Midbrain (tissue), 1 donor: ENCODE results near the gene PIEZO1.

Source experiments
- DNase-seq: peaks from one replicate; lab custom pipeline; 2025; lab: John Stamatoyannopoulos, UW

PIEZO1 gene

DNA sequence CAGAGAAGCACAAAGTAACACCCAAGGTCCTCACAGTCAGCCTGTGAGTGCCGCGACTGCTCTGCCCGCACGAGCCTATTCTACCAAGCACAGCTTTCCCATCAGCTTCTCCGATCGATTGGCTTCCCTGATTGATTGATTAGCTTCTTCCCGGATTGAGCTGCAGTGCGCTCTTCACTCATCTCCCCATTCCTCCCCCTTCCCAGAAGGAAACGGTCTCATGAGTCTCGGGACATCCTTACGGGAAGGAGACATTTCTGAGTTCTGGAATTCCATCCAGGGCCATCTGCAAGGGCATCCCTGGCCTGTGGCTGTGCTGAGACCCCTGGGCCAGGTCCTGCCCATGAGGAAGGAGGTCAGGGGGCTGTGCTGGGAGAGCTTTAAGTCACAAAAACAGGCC lies 18.0 kb downstream of the PIEZO1 start:
- DNase-seq: no peak

DNA sequence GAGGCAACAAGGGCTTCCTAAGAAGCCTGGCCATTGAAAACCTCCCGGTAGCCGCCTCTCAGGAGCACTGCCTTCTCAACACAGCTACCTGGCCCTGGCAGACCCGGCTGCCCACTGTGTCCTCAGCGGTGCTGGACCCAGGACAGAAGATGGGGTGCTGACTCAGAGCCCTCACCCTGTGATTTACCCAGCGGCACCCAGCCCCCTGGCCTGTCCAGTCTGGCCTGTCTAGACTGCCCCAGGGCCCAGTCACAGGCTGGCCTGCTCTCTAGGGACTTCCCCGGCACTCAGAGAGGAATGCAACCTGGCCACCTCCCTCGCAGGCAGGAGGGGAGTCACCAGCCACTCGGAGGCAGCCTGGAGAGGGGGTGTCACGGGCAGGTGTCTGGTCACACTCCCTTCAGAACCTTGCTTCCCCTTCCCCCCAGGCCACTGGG lies 20.1 kb downstream of the PIEZO1 start:
- DNase-seq: no peak

DNA sequence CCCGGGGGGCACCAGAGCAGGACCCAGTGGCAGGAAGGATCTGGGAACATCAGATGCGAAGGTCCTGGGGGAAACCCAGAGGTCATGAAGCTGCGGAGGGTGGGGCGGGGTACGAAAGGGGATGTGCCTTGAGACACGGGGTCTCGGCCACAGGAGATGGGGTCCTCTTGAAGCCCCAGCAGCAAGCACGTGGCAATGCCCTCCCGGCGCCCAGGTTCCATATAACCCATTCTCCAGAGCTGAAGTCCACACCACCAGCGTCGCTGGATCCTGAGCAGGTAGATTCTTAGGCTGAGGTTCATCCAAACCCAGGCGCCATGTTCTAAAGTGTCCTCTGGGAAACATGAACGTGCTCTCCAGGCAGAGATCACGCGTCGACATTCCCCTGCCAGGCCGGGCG lies 20.9 kb downstream of the PIEZO1 start:
- no peak for DNase-seq

DNA sequence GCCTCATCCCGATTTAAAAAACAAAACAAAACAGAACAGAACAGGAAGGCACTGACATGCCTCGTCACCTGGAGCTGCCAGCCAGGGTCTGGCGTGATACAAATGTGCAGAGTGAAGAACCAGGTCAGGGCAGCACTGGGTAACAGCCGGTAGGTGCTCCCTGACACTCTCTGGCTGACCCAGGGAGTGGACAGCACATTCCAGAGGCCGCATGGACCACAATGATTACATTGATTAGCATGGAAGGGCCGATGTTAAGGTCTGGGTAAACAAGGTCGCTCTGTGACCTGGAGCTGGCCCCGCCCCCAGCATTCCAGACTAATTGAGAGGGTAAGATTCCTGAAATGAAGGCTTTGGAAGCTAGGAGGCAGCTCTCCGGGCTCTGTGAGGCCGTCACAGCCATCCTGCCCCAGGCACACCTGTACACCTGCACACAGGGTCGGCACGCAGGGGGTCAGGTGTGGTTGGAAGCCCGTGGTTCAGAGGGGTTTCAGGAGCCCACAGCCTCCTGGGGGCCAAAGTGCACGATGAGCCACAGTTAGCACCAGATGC lies 21.4 kb downstream of the PIEZO1 start:
- DNase-seq: no peak

GRCh38 chr16:88762941-88763340 lies 22.1 kb downstream of the PIEZO1 start:
- DNase-seq: no peak

DNA sequence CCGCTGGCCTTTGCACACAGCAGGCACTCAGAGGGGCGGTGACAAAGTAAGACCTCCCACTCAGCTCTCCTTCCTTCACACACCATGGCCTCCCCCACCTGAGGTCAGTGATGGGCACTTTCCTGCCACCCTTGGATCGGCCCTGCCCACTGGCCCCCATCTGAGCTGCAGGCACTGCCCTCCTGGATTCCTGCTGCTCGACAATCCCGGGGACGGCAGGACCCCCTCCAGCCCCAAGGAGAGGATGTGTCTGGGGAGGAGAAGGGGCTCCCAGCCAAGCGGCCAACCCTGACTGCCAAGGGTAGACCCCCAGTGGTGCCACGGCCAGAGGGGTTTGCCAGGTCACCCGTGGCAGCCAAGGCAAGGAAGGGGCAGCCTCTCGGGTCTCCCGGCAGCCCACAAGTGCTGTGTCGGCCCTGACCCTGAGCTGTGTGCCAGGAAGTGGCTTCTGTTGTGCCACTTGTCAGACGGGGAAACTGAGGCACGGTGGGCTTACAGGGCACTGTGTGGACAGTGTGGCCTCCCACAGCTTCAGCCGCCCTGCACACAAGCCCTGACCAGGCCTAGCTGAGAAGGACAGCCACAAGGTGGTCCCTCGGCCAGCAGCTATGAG lies 22.7 kb downstream of the PIEZO1 start:
- no peak for DNase-seq

DNA sequence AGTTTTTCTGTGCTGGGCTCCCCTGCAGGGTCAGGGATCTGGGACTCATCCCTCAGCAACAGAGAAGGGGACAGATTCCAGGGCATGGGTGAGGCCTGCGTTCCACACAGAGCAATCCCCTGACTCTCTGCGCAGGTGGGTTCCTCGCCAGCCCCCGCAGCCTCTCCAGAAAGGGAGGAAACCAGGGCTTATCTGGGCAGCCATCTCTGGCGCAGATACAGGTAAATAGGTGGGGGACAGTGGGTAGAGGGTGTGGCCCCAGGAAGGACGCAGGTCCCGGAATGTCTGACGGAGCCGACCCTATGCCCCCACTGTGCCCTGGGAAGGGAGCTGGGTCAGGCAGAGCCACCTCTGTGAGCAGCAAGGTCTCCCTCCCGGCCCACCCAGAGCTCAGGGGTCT lies 23.2 kb downstream of the PIEZO1 start:
- no peak for DNase-seq

GRCh38 chr16:88761143-88761534 lies 23.9 kb downstream of the PIEZO1 start:
- DNase-seq: no peak

GRCh38 chr16:88760424-88761142 lies 24.4 kb downstream of the PIEZO1 start:
- no peak for DNase-seq

DNA sequence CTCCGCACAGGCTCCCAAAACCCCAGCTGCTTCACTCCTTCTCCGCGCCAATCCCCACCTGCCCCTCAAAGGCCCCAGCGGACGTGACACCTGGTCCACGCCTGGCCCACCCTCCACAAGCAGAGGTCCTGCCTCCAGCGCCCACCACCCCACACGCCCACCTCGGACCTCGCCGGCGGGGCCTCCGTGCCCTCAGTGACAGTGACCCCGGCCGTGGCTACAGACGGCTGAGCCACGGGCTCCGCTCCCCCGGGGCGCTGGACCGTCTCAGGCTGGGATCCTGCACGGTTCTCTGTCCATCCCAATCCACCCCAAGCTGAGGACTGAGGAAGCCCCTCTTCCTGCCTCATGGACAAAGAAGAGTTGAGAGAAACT lies 25.1 kb downstream of the PIEZO1 start:
- no peak for DNase-seq

DNA sequence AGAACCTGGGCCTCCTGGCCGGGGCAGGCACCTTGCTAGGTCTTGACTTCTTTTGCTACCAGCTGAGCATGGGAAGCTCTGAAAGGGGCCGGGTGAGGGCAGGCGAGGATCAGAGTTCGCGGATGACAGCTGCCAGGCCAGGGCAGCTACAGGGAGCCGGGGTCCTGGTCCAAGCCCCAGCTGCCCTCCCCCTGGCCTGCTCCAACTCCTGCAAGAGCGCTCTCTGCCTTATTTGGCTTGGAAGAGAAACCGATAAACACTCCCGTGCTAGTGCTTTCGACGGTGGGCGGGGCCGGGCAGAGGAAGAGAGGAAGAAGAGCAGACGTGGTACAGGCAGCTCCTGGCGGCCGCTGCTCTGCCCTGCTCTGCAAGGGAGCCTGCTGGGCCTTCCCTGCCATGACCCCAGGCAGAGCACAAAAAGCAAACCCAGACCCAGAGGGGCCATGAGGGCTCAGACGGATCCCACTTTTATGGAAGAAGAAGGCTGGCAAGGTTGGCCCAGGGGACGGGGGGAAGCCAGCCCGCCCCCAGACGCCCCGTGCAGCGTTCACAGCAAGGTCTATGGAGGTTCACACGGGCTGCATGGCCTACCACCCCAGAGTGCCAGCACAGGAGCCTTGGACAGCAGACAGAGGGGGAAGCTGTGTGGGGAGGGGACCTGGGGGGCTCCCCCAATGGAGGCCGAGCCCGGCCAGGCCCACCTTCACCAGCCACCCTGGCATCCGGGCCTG lies 25.6 kb downstream of the PIEZO1 start:
- no peak for DNase-seq

GRCh38 chr16:88758944-88759244 lies 26.1 kb downstream of the PIEZO1 start:
- no peak for DNase-seq

DNA sequence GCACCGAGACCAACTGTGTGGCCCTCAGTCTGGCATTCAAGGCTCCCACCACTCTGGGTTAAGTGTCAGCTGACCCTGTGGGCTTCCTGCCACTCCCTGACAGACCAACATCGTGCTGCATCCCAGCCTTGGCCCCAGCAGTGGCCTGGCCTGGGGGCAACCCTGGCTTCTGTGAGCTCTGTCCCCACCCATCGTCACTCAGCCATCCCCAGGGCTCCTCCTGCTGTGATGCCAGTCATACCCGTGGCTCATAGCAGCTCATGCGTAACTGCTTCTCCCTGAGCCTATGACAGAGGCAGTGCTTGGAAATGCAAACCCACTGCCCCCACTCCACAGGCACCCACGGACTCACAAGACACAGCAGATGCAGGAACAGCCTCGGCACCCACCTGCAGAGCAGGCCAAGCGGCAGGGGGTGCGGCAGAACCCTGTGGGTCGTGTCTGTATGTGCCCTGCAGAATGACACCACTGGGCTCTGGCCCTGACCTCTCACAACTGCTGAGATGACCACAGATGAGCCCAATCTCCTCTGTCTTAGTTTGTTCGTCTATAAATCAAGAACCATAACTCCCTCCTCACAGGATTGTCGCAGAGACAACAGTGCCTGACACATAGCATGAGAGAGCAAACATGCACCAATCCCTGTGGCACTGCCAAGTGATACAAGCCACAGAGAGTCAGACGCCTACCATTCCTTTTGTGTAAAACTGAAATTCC lies 26.6 kb downstream of the PIEZO1 start:
- DNase-seq: no peak

- DNase-seq: no peak
Observed at GRCh38 chr16:88755745-88756443, 29.1 kb downstream of the PIEZO1 start.

- DNase-seq: no peak
Observed at GRCh38 chr16:88754912-88755744, 29.9 kb downstream of the PIEZO1 start.

DNA sequence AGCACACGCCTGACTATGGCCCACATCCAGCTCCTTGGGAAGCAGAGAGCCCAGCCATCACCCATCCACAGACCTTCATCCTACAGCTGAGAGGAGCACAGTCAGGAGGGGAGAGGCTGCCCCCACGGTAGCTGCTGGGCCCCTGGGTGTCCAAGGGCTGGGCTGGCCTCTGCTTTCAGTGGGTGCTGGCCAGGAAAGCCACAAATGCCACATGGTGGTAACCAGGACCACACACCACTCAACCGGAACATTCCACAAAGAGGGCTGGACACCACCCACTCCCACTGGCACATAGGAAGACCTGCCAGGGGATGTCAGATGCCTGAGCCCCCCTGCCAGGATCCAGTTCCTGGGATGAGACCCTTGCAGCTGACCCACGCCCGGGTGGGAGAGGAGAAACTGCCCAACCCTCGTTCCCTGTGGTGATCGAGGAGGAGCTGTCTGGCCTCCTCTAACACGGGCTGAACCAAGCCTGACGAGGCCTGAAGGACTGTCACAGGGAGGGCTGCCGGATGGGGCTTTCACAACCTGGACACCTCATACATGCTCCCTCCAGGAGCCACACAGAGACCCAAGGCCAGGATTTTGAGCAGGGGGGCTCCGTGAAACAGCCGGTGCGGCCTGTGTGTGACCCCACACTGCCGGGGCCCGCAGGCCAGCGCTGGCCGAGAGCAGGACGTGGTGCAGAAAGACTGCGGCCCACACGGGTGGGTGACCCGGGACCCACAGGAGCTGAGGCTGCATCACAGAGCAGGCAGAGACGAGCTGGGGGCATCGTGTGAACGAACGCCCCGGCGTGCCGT lies 30.7 kb downstream of the PIEZO1 start:
- DNase-seq: no peak

DNA sequence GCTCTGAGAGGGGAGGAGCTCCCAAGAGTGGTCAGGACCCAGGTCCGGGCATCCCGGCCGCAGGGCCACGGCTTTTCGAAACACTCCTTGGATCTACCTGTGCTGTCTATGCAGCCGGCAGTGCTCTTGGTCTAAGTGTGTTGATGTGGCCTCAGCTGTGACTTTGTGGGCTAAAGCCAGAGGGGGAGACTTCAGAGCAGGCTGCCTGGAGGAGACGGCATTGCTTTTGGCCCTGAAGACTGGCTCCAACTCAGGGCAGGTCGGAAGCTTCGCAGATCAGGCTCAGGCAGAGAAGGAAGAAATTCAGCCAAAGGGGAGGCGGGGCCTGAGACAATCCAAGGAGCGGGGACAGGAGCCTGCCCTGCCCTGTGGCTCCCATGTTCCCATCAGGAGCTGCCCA lies 31.4 kb downstream of the PIEZO1 start:
- DNase-seq: no peak

DNA sequence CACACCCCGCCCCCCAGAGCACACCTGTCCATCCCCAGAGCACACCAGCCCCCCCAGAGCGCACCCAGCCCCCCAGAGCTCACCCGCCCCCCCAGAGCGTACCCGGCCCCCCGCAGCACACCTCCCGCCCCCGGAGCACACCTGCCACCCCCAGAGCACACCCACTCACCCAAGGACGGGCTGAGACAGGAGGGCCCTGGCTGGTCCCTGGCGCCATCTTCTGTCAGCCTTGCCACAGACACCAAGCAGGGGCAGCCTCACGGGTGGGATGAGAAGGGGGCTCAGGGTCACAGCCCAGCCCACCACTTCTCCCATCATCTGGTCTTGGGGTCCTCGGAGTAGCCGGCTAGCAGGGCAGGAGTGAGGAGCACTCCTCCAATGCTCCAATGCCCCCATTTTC lies 31.8 kb downstream of the PIEZO1 start:
- DNase-seq: no peak

DNA sequence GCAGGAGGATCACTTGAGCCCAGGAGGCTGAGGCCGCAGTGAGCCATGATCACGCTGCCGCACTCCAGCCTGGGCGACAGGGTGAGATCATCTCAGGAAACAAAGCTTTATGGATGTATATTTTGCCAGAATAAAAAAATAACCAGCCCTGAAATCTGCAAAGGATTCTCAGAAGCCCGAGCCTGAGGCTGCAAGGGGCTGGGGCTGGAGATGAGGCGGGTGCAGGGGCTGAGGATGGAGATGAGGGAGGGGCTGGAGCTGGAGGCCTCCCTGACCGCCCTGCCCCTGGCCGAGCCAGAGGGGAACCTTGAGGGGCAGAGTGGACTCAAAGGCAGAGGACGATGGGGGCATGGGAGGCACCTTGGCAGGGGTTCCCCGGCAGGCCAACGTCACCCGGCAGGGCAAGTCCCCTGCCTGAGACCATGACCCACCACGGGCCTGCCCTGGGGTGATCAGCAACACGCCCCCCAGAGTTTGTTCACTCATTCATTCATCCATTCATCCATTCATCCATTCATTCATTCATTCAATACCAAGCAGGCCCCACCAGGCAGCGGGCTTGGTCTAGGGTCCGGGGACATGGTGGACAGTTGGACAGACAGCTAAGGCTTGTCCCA lies 32.5 kb downstream of the PIEZO1 start:
- no peak for DNase-seq

- DNase-seq: no peak
Observed at GRCh38 chr16:88750854-88751253, 34.2 kb downstream of the PIEZO1 start.
